NCI-H1417 treated with DMSO at 0.1 percent for 48 hours (cell line): Measurements from ENCODE around the gene KCNIP3.
"Not testable (repeated sequence)": the region's sequence is repeated elsewhere in the genome, so short reads cannot be mapped to it uniquely, and the experiment has no call there.

Experiments used
- DNase-seq: peaks from one replicate; lab custom pipeline; 2025; lab: John Stamatoyannopoulos, UW

Gene KCNIP3

GRCh38 chr2:95383635-95384027 is 86.5 kb downstream of the KCNIP3 start:
- no peak for DNase-seq

DNA sequence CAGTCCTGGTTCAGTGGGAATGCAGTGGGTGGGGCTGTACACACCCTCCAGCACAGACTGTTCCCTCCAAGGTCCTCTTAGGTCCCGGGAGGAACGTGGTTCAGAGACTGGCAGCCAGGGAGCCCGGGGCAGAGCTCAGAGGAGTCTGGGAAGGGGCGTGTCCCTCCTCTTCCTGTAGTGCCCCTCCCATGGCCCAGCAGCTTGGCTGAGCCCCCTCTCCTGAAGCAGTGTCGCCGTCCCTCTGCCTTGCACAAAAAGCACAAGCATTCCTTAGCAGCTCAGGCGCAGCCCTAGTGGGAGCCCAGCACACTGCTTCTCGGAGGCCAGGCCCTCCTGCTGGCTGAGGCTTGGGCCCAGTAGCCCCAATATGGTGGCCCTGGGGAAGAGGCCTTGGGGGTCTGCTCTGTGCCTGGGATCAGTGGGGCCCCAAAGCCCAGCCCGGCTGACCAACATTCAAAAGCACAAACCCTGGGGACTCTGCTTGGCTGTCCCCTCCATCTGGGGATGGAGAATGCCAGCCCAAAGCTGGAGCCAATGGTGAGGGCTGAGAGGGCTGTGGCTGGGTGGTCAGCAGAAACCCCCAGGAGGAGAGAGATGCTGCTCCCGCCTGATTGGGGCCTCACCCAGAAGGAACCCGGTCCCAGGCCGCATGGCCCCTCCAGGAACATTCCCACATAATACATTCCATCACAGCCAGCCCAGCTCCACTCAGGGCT is 87.9 kb downstream of the KCNIP3 start:
- DNase-seq, result no peak

DNA sequence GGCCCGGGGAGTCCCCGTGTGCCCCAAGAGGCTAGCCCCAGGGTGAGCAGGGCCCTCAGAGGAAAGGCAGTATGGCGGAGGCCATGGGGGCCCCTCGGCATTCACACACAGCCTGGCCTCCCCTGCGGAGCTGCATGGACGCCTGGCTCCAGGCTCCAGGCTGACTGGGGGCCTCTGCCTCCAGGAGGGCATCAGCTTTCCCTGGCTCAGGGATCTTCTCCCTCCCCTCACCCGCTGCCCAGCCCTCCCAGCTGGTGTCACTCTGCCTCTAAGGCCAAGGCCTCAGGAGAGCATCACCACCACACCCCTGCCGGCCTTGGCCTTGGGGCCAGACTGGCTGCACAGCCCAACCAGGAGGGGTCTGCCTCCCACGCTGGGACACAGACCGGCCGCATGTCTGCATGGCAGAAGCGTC is 88.4 kb downstream of the KCNIP3 start:
- no peak for DNase-seq

DNA sequence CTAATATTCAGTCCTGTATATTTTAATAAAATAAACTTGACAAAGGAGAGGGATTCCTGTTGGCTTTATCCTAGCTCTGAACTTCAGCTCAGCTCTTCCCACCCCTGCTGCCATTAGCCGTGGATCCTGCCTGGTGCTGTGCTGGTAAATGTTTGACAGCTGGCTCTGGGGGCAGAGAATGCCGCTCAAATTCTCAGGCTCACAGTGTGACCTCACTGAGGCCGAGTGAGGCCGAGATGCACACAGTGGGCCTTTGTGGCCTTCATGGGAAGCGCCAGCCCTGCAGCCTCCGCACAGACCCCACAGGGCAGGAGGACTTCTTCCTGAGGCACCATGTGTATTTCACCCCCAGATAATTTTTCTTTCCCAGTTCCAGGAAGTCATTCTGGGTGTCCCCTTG is 88.9 kb downstream of the KCNIP3 start:
- no peak for DNase-seq

DNA sequence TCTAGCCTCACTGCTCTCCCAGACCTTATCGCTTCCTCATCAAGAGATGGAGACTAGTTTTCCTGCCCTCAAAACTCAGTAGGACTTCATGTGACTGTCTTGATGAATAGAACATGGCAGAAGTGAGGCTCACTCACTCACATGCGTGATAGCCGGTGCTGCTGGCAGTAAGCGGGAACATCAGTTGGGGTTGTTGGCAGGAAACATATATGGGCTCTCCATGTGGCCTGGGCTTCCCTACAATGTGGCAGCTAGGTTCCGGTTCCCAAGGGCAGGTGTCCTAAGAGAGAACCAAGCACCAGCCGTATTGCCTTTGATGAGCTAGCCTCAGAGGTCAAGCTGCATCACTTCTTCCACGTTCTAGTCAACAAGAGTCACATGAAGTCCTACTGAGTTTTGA is 90.2 kb downstream of the KCNIP3 start:
- no peak for DNase-seq

DNA sequence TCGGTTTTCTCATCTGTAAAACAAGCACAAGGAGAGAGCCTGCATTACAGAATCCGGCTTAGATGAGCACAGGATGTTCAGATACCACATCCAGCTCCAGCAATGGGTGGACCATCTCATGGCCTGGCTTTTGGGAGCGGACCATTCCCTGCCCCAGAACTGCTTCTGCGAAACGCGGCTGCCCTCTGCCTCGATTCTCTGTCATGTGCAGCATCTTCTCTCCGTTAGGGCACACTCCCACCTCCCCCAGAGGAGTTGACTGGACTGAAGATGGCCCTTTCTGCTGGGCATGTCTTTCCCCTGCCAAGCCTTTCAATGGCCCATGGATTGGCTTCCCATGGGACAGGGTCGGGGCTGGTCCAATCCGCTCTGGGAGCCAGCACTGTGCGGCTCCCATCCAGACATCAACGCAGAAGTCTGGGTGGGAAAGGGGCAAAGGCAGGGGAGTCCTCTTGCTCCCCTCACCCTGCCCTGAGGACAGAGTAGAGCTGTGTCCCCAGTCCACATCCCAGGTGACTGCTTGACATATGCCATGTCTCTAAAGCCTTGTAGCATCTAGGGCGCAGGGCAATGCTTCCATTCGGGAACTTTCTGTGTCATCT is 91.0 kb downstream of the KCNIP3 start:
- DNase-seq, result no peak

DNA sequence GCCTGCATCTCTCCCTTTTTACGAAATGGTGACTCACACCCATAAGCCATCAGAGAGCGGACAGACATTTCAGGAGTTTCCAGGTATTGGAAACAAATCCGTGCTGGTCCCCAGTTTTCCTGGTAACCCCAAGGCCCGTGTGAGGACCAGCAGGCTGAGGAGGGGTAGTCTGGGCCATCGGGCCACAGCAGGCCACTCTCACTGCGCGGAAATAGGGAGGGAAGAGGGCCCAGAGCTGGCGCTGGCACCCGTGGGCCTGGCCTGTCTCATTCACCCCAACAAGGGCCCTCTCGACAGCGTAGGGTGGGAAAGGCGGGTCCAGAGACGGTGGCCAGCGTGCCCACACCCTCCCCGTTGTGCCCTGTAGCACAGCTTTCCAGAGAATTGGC is 91.7 kb downstream of the KCNIP3 start:
- no peak for DNase-seq

GRCh38 chr2:95389245-95390119 is 92.3 kb downstream of the KCNIP3 start:
- DNase-seq, result no peak

DNA sequence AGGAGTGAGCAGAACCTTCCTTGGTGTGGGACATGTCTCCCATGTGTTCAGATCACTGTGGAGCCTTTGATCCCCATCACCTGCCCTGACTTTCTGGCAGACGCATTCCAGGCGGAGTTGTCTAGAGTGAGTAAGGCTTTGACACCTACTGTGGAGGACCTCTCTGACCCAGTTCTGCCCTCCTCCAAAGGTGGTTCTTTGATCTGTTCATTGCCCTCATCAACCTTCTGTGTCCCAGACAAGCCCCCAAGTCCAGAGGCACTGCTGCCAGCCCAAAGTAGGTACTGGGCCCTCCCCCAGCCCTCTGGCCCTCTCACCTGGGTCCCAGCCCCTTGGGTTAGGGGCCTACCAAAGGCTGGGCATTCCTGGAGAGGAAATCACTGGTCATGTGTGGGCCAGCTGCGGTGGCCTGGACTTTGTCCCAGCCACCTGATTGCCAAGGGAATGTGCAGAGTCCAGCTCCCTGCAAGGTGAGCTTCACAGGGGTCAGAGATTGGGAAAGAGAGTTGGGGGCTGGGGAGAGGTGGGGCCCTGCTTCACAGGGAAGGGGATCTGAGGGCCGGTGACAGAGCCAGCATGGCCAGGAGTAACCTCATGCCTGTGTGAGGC is 93.2 kb downstream of the KCNIP3 start:
- DNase-seq, result no peak

DNA sequence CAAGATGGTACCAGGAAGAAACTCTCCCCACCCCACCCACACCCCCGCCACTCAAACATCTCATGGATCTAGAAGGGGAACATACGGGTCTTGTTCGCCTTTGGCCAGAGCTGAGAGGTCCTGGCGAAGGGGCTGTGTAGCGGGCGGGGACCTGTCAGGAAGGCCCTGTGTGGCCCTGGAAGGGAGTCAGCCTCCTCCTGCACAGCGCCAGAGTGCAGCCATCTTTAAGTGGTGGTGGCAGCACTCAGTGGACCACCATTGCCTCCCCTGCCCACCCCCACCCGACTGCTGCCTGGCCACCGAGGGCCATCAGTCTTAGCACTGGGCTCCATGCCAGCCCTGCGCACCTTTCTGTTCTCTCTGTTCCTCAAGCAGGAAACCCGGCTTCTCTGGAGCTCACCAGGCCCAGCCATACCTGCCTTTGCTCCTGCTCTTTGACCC is 93.8 kb downstream of the KCNIP3 start:
- no peak for DNase-seq

GRCh38 chr2:95391641-95392310 is 94.6 kb downstream of the KCNIP3 start:
- no peak for DNase-seq

GRCh38 chr2:95392320-95392719 is 95.2 kb downstream of the KCNIP3 start:
- DNase-seq, result no peak

- no peak for DNase-seq
These were observed 95.7 kb downstream of the KCNIP3 start for GRCh38 chr2:95392730-95393455.

GRCh38 chr2:95393901-95394300 is 96.8 kb downstream of the KCNIP3 start:
- DNase-seq, result no peak

GRCh38 chr2:95399061-95399460 is 101.9 kb downstream of the KCNIP3 start:
- DNase-seq, result no peak

DNA sequence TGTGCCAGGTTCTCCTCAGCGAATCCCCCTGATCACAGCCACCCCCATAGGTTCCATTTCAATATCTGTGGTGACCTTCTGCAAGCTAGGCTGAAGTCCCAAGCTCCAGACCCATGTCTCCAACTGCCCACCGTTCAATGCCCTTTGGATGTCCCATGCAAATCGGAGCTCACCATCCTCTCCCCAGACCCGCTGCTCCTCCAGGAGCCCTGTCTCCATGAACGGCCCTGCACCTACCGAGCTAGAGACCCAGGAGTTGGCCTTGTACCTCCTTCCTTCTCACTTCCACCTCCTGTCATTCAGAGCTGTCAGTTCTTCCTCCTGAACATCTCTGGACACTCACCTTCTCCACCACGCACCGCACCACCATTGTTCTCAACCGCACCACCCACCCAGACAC is 104.3 kb downstream of the KCNIP3 start:
- no peak for DNase-seq

DNA sequence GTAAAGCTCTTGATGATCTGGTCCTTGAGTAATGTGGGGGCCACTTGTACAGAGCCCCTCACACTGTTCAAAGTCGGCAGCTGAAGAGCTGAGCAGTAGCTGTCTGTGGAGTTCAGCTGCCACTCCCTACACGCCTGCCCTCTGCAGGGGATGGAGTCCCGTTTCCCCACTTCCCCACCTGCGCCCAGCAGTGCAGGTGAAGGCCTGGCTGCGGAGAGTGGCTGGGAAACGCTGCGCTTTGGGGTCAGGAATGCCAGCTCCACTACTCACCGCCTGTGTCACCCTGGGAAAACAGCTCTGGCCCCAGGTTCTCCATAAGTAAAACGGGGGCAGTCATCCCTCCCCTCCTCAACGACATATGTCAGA is 104.8 kb downstream of the KCNIP3 start:
- not testable (repeated sequence) for DNase-seq

- peak; percentile 49 for DNase-seq
These were observed 105.4 kb downstream of the KCNIP3 start, which contains the start of gene FAHD2A for GRCh38 chr2:95402370-95403203. Gene FAHD2A, plus strand, starts transcription at chr2:95402708. Its CDS starts 2,851 bp downstream, at chr2:95405559.

GRCh38 chr2:95403204-95403721 is 106.1 kb downstream of the KCNIP3 start:
- not testable (repeated sequence) for DNase-seq

GRCh38 chr2:95403824-95404223 is 106.7 kb downstream of the KCNIP3 start:
- DNase-seq, result not testable (repeated sequence)
